ENCODE data around the gene CEACAM4.

DNA sequence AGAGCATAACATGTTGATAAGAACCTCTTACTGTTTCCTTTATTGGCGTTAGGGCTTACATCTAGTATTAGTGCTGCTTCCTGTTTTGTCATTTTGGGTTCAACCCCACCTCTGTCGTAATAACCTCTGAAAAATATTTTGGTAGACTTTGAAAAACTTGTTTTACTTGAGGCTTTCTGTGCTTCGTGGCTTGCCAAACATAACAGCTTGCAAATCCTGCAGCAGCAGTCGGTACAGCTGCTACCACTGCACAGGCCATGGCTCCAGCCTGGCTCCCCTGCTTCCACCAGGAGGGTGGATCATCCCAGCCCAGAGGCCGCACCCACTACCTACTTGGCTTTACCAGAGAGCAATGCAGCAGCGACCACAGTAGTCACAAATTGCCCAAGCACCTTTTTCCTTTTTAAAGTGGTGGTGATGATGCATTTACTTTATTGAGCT, 11.8 kb upstream of the CEACAM4 start:
- TF ChIP-seq, protein P1, sequence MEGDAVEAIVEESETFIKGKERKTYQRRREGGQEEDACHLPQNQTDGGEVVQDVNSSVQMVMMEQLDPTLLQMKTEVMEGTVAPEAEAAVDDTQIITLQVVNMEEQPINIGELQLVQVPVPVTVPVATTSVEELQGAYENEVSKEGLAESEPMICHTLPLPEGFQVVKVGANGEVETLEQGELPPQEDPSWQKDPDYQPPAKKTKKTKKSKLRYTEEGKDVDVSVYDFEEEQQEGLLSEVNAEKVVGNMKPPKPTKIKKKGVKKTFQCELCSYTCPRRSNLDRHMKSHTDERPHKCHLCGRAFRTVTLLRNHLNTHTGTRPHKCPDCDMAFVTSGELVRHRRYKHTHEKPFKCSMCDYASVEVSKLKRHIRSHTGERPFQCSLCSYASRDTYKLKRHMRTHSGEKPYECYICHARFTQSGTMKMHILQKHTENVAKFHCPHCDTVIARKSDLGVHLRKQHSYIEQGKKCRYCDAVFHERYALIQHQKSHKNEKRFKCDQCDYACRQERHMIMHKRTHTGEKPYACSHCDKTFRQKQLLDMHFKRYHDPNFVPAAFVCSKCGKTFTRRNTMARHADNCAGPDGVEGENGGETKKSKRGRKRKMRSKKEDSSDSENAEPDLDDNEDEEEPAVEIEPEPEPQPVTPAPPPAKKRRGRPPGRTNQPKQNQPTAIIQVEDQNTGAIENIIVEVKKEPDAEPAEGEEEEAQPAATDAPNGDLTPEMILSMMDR (IDR thresholded peaks at IDR 0.05; ENCODE audit: low read length), result no peak
- TF ChIP-seq EZH2 (IDR thresholded peaks at IDR 0.05; ENCODE audit: borderline replicate concordance, low read length), result no peak

Data from OCI-LY1 (cell line).